Left lobe of liver (tissue), 2 donors: ENCODE data around the gene PSIP1. TPM values are rescaled to one million over a fixed set of nuclear protein-coding genes. Genes with fewer than 3 reads are reported as not detected.
A peak's percentile ranks its signal among the peaks of the same experiment; 100 is the strongest.
"Not testable (repeated sequence)": the region's sequence is repeated elsewhere in the genome, so short reads cannot be mapped to it uniquely, and the experiment has no call there.

ENCODE experiments used
- ATAC-seq: fragments of 200-7000 bp; cut with Tn5 transposase; one replicate; pipeline ENCODE4 v1.9.1; 2020; ENCODE audit warnings: mild to moderate bottlenecking, moderate library complexity
- DNase-seq: peaks from one replicate; pipeline ENCODE4 v3.0.0-alpha.2; 2020; ENCODE audit warnings: low spot score
- total RNA-seq: library from RNA; stranded (reverse); gene quantifications from one replicate; pipeline ENCODE4 v1.2.1, GENCODE V29; 2021
- donor health status: DM: no; HTN: no; CAD: no; lungs with moderate emphysema.
- donor health status: DM: no; HTN: yes; CAD: no.

PSIP1 gene
- 8.2 TPM for total RNA-seq

- peak; percentile 82 for DNase-seq
- peak; percentile 94 for ATAC-seq
Observed at GRCh38 chr9:15510789-15511575, at the start of gene PSIP1. Gene PSIP1, minus strand, starts transcription at chr9:15510970. Its CDS starts 782 bp downstream, at chr9:15510188.

GRCh38 chr9:15553528-15553898 is 42.7 kb upstream of the PSIP1 start:
- DNase-seq (no peak), ATAC-seq (no peak)

GRCh38 chr9:15552636-15553527 is 42.1 kb upstream of the PSIP1 start, which contains the start of gene CCDC171:
Gene CCDC171, plus strand, starts transcription at chr9:15553043. Its CDS starts 11,046 bp downstream, at chr9:15564089.
- DNase-seq = peak; percentile 92
- peak; percentile 97 for ATAC-seq

GRCh38 chr9:15549611-15550010 is 38.8 kb upstream of the PSIP1 start:
- no peak for ATAC-seq
- DNase-seq = no peak

- ATAC-seq = no peak
Observed at GRCh38 chr9:15543047-15543813, 32.5 kb upstream of the PSIP1 start.

GRCh38 chr9:15542624-15543023 is 31.9 kb upstream of the PSIP1 start:
- ATAC-seq (no peak), DNase-seq (no peak)

More at GRCh38 chr9:15543047-15543813, 32.5 kb upstream of the PSIP1 start:
- no peak for DNase-seq

GRCh38 chr9:15541872-15542271 is 31.1 kb upstream of the PSIP1 start:
- DNase-seq (no peak), ATAC-seq (no peak)

GRCh38 chr9:15531380-15531779 is 20.6 kb upstream of the PSIP1 start:
- DNase-seq = no peak
- no peak for ATAC-seq

- DNase-seq = no peak
- ATAC-seq = no peak
Observed at GRCh38 chr9:15529566-15530324, 19.0 kb upstream of the PSIP1 start.

- not testable (repeated sequence) for DNase-seq, ATAC-seq
Observed at GRCh38 chr9:15527035-15527434, 16.3 kb upstream of the PSIP1 start.

GRCh38 chr9:15525958-15526357 is 15.2 kb upstream of the PSIP1 start:
- ATAC-seq = no peak

GRCh38 chr9:15524845-15525455 is 14.2 kb upstream of the PSIP1 start:
- no peak for ATAC-seq
- no peak for DNase-seq

More at GRCh38 chr9:15525958-15526357, 15.2 kb upstream of the PSIP1 start:
- no peak for DNase-seq

GRCh38 chr9:15522130-15522755 is 11.5 kb upstream of the PSIP1 start:
- ATAC-seq = no peak
- DNase-seq = no peak

- no peak for ATAC-seq
- DNase-seq = no peak
Observed at GRCh38 chr9:15521254-15521653, 10.5 kb upstream of the PSIP1 start.

GRCh38 chr9:15519831-15520230 is 9.1 kb upstream of the PSIP1 start:
- no peak for ATAC-seq

GRCh38 chr9:15513335-15513734 is 2.6 kb upstream of the PSIP1 start:
- ATAC-seq (no peak), DNase-seq (no peak)

More at GRCh38 chr9:15519831-15520230, 9.1 kb upstream of the PSIP1 start:
- DNase-seq = no peak

GRCh38 chr9:15512889-15513288 is 2.1 kb upstream of the PSIP1 start:
- DNase-seq = no peak
- no peak for ATAC-seq

- ATAC-seq (no peak), DNase-seq (no peak)
Observed at GRCh38 chr9:15512204-15512603, 1.4 kb upstream of the PSIP1 start.
